Activated CD8-positive, alpha-beta memory T cell treated with anti-CD3 and anti-CD28 coated beads for 4 hours (primary cell): ENCODE data around the gene ZDHHC22.

ENCODE experiments used
- DNase-seq, 2 donors: peaks; one replicate each; pipeline ENCODE4 v3.0.0-alpha.2; 2020; ENCODE audit warnings: low read depth in 2 of 2

ZDHHC22 gene

DNA sequence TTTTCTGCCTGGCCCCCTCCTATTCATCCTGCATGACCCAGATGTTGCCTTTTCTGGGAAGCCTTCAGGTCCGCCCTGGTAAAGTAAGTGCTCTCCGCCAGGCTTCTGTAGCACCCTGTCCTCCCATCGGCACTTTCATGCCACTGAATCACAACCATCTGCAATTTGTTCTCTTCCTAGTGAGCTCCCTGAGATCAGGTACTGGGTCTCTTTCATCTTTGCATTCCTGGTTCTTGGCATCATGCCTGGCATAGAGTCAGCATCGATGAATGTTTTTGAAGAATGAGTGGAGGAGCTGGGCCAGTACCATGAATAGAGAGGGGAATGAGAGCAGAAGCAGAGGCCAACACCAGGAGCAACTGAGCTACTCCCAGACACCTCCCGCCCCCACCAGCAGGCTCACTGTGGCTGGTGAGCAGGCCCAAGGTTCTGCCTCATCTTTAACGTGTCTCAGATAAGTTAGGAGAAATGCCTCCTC is 13.1 kb downstream of the ZDHHC22 start:
- DNase-seq = no peak

DNA sequence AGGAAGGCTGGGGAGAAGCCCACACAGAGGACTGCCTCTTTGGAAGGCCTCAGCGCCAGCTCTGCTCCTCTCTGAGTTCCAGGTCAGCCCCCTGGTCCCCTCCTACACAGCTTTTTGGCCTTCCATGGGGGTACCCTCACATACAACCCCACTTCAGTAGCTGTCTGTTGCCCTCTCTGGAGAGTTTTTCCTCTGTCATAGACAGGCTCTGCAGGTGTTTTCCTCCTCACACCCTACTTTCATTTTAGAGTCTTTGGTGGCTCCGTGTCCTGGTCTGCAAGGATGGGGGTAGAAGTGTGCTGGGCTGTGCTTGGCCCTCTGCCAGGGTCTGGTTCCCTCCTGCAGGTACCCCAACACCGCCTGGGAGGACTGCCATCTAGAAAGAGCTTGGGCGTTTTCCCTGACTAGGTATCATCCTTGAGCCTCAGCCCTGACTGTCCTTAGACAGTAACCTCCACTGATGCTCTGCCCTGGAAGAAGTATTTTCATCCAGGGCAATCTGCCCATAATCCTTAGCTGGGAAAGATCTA is 15.1 kb downstream of the ZDHHC22 start:
- DNase-seq = no peak

DNA sequence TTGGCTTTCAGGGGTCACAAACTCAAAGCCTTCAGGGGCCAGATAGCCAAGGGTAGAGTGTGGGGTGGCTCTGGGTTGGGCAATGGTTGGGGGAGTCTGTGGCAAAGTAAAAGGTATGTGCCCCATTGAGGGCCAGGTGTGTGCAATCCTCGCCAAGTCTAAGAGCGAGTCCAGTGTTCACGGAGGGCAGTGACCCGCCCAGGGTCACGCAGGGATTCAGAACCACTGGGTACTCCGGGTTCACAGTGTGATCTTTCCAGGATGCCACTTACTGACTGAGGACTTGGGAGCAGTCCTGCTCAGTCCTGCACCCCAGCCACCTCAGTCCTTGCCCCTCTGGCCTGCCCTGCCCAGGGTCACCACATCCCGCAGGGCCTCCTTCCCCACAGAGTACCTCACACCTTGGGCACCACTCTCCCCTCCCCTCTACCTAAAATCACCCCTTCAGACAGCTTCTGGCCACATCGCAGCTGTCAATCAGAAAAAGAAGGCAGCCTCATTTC is 15.7 kb downstream of the ZDHHC22 start:
- no peak for DNase-seq

DNA sequence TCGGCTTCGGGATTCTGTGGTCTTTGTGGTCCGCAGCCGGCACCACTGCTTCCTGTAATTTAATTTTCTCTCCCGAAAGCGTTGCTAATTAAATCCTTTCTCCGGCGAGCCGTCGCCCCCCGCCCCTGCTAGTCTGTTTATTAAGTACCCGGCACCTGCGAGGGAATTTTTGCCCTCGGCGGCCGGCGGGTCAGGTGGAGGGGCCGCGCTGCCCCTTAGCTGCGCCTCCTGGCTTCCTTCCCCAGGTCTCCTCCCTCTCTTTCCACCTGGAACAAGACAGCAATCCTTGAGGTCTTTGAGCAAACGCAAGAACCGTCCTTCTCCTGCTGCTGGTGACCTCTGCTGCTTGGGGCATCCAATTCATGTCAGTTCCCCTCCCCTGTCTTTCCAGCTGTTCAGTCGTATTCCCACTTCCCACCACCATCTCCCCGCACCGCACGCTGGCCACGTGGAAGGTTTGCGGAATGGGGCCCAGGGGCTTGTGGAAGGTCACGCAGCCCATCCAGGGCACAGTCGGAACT is 16.2 kb downstream of the ZDHHC22 start:
- DNase-seq = no peak

DNA sequence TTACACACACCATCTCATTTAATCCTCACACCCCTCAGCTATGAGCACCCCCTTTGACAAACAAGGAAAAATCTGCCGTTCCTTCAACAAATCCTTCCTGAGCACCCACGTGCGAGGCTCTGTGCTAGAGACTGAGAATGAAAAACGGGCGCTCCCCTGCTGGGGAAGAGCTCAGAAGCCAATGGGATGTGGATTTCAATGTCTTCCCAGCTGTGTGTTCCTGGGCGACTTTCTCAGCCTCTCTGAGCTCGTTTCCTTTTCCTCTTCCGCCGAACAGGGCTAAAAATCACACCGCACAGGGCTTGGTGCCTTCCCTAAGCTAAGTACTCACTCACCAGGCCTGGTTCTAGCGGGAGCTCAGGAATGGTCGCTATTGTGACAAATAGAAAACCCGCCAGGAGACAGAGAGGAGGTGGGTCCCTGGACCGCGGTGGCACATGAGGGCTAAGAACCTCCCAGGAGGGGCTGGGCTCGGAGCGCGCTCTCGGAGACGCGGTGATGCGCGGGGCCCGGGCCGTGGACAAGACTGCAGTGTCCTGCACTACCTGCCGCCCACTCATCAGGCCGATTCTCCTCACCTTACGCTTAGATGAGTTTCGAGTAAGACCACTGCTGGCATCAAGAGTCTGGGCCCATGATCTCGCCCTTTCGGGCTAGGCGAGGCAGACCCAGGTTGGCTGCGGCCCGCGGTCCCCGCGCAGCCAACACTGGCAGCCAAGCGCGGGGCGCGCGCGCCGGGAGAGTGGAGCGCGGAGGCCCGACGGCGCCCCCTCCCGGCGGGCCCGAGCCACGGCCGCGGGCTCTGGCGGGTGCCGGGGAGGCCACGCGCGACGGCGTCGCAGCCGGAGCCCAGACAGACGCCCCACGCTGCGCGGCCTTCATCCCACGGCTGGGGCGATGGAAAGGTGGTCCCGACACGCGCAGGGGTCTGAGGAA is 17.0 kb downstream of the ZDHHC22 start:
- DNase-seq = peak; percentile 7 to 22

DNA sequence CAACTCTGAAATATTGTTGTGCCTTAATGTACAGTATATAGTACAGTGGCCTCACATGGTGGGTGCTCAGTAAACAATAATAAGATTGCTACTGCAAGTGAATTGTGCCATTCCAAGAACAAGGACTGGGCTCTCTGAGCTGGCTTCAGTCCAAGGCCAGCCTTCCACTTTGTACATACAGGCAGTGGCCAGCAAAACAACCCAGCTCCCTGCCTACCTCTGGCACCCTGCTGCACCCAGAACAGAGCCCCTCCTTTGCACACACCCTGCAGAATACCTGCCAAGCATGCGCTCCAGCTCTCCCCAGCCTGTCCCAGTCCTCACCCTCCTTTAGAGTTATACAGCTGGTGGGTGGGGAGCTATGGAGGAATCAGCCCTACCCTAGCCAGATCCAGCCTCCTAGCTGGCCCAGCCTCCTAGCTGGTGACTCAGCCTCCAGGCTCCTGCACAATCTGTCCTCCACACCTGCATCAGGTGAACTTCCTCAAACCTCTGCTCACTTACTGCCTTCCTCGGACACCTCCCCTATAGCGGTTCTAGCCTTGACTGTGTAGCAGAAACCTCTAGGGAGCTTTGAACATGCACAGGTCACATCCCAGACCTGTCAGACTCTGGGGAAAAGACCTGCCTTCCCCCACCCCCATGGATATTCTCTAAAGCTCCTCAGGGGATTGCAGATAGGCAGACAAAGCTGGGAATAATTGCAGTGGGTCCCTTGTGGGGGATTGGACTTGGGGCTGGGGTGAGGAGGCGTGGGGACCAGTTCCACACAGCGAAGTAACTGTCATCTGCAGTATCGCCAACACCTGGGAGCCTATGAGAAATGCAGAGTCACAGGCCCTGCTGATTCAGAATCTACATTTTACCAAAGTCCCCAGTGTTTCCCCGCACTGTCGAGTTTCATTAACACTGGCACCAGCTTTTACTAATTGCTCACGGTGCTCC is 17.9 kb downstream of the ZDHHC22 start:
- DNase-seq = no peak

DNA sequence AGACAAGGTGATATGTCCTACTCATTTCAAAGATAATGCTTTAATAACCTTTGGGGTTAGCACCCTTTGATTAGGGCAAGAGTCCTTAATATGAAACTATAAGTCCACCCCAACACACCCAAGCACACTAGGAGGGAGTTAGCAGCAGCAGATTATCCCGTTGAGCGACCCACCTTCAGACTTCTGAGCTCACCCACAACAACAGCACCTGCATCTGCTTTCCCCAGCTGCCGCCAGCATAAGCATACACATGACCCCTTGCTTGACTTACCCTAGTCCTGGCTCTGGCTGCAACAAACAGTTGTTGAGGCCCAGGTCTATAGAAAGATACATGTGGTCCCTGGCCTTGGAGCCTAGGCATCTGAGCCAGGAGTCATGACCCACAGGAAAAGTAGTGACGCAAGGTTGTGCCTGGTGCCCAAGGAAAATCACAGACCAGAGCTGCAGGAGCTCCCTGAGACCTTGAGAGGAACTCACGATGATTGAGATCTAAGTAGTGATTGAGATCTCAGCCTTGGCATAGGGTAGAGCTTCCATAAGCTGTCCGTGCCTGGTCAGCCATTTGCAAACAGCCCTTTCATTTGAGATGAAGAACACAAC is 19.0 kb downstream of the ZDHHC22 start:
- no peak for DNase-seq

DNA sequence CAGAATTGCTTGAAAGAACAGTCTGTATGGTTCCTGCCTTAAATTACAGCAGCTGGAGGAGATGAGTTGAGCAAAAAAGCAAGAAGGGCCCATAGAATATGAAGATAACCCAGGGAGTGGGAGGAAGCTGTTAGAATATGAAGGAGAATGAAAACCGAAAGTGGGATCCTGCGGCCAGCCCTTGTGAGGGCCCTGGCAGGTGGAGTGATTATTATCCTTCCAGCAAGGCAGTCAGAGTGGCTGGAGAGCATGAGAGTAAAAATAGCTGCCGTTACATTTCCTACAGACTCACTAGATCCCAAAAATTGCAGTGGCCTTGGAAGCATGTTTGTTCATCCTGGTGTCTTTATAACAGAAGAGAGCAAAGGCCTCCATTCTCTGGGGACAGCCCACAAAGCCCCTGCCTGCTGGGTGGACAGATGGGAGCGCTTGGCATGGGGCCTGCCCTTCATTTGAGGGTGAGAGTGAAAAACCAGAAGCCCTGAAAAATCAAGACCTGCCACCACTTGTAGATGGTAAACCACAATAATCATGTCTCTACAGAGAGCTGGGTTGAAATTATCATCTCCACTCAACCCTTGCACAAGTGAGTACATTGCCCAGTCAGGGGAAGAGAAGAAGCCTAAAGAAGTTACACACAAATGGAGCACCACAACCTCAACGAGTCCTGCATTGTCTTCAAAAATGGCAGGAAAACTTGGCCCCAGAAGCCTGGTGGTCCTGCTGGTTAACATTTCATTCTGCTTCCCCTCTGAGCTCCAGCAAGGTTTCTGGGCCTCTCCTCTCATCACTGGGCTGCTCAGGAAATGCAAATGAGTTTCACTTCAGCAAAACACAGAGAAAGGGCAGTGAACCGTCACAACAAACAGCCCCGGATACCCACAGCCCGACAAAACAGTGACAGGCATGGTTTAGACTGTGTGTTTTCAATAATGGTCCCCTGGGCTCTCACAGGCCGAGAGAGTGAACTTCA is 20.5 kb downstream of the ZDHHC22 start:
- DNase-seq = no peak

DNA sequence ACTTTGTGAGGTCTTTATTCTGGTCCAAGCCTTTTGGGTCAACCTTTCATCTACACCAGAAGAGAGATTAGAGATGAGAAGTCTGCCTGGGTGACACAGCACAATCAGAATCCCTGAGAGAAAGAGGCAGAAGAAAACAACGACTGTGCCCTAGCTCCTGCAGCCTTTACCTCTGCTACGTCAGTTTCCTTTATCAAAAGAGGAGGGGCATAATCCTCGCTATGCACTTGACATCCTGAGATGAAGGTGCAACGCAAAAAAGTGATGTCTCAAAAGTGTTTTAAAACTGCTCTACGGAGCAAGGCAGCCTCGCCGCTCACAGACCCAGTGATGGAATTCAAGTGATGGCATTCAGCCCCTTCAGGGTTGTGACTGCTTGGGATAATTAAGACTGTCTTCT is 21.7 kb downstream of the ZDHHC22 start:
- no peak for DNase-seq

DNA sequence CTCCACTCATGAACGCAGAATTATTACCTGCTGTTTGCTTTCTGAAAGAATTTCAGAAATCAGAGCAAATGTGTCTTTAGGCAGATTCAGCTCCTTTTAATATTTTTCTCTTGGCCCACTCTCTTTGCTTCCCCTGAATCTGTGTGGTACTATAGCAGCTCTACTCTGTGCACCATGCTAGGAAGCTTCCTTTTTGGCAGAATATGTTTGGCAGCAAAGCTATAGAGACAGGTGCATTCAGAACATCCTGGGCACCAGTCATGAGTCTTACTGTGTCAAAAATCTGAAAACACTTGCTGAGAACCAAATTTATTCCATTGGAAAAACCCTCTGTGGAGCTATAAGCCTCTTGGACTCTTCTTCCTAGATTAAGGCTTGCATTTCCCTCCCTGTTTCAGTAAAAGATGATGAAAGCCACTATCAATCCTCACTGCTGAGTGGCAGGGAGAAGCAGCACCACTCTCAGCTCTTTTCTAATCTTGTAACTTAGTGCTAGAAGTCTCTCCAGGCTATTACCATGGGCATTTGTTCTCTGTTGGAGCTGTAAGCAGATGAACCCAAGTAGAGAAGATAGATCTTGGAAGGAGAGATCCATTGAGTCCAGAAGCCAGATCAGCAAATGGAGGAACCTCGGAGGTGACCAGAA is 25.3 kb downstream of the ZDHHC22 start:
- DNase-seq = no peak

DNA sequence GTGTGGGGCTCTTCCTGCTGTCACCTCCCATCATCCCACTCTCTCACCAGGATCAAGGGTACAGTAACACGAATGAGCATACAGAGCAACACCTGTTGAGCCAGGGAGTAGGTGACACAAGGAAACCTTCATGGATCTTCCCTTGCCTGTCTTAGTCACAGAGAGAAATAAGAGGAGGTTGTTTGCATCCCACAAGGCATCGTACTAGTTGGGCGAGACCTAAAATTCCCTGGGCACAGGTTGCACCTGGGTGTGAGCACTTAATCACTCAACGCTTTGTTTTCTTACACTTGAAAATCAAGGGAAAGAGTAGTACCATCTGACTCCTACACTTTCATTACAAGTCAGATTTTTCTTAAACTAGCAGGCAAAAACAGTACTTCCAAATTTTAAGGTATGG is 27.0 kb downstream of the ZDHHC22 start:
- no peak for DNase-seq

DNA sequence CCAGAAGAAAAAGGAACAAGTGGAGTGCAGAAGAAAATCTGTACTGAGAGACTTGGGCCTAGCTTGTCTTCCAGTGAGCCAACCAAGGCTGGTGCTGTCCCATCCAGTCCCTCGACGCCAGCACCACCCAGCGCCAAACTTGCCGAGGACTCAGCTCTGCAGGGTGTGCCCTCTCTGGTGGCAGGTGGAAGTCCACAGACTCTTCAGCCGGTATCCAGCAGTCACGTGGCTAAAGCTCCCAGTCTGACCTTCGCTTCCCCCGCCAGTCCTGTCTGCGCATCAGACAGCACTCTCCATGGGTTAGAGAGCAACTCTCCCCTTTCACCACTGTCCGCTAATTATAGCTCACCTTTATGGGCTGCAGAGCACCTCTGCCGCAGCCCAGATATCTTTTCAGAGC is 27.9 kb downstream of the ZDHHC22 start:
- no peak for DNase-seq

DNA sequence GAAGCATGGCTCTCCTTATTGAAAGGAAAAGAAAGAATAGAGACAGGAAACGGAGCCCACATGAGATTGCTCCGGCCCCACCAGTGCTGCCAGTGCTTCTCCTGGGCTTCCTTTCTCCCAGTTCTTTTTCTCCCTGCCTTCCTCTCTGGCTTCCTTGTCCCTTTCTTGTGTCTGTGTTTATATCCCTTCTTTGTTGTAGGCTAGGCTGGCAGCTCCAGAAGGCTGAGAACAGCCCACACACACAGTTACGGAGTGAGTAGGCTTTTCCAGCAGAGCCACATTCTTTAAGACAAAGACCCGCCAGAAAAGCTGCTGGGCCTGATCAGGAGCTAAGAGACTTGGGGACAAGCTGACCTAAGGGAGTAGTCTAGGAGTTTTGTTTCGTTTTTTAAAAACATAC is 30.6 kb downstream of the ZDHHC22 start:
- DNase-seq = no peak

DNA sequence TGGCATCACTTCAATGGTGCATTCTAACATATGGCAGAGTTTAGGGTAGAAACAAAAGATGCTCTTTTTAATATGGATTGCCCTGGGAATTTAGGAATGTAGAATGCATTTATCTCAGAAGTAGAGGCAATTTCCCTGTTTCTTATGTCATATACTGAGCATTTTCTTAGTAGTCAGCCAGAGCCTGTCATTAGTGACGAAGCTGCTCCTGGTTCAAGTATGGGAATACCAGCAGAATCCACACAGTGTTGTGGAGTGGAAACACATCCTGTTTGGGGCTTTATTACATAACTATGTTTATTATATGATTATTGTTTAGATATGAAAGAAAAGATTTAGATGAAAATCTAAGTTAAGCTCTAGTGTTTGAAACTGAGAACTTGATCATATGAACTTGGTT is 31.3 kb downstream of the ZDHHC22 start:
- no peak for DNase-seq

DNA sequence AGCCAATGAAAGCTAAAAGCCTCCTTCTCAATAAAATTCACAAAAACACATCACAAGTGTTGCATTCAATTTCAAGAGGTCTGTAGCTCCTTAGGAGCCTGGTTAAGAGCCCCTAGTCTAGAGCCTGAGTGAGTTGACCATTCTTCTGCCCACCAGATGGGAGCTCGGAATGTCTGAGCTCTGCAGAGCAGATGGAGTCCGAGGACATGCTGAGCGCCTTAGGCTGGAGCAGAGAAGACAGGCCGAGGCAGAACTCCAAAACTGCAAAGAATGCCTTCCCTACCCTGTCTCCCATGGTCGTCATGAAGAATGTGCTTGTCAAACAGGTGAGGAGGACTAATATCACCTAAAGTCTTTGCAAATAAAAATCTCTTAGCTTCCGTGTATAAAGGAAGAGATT is 31.9 kb downstream of the ZDHHC22 start:
- no peak for DNase-seq

DNA sequence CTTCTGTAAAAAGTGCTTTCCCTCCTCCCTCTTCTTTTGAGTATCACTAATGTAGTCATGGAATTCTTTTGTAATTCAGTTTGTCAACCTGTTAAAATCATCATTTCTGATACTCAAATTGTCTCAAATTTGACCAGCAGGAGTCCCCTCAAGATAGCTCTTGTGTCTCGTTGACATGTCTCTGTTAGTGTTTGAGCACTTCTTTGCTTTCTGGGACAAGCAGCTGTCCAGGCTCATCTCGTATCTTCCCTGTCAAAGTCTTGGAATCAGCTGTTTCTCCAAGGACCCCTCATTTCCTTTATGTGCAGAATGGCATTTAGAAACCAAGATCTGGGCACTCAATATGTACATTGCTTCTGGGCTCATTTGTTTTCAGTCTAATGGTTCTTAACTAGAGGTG is 32.8 kb downstream of the ZDHHC22 start:
- no peak for DNase-seq

DNA sequence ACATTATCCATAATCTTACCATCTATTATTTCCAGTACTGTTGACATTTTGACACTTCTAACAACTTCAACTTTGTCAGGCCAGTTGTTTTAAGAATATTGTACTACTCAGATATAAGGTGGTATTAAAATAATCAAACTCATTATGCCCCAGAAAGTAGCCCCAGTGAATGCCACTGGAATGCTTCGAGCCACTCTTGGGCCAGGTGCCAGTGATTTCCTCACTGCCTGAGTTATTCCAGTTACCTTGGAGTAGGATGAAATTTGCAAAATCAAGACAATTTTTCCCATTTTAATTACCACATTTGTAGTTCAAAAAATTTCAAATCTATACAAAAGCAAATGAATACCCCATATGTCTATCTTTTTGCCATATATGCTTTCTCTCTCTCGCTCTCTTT is 34.4 kb downstream of the ZDHHC22 start:
- DNase-seq = no peak

DNA sequence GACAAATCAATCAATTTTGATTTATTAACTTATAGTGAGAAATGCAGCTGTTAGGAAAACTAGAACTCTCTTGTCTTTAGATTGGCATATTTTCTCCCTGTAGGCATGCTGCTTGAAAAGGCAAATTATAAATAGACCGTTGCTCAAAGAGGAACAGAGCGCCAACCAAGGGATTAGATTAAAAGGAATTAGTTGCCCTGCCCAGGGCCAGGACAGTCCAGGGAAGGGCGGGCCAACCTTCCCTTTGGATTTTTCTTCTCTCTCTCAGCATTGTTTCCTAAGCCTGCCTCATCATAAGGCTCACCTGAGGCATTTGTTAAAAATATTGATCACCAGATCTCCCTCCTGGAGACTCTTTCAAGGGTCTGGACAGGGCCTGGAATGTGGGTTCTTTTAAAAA is 34.9 kb downstream of the ZDHHC22 start:
- DNase-seq = no peak

DNA sequence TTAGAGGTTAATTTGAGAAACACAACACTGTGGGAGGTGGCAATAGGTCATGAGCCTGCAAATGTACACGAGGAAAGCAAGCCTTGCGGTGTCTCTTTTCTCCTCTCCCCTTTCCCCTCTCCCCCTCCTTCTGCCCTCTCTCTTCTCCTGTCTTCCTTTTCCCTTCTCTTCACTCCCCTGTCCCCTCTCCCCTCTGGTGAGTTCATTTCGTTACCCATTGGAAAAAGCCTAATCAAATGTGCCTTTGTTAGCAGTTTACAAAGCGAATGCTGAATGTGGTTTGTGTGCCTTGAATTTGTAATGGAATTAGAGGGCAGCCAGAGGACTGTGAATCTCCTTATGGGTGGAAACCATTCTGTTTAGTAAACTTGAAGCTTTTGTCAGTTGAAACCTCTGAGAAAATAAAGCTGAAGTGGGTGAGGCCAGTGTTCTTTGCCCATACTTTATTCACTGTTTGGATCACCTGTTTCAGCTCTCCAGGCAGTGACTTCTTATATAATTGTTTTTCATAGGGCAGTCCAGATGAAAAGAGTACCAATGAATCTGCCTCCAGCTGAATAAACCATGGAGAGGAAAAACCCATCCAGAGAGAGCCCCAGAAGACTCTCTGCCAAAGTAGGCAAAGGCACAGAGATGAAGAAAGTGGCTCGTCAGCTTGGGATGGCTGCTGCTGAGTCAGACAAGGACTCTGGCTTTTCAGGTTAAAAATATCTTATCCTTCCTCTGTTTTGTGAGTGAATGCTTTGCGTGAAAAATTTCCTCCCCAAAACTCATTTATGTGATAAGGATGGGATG is 36.2 kb downstream of the ZDHHC22 start:
- no peak for DNase-seq
